ENCODE measurements around the gene ZNF316. TPM values are rescaled to one million over a fixed set of nuclear protein-coding genes. Genes with fewer than 3 reads are reported as not detected.

The ZNF316 gene
- total and polyA plus RNA-seq, 2 experiments from 2014 or later = 1.1 to 14.3 TPM

DNA sequence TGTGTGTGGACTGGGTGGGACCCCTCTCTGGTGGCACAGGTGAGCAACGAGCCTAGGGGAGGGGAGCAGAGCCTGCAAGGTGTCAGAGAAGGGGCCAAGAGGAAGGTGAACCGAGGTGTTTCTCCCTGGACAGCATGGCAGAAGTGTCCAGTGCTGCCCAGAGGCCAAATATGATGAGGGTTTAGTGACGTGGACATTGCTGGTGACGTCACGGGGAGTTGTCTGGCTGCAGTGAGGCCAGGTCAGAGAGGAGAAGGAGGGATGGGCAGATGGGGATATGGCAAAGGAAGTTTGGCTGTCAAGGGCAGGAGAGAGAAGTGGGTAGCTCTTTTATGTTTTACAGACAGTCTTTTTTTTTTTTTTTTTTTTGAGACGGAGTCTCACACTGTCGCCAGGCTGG, 24.3 kb upstream of the ZNF316 start:
- H3F3A ChIP-seq (ENCODE audit: insufficient read depth) = no peaks in the 10 kb centered on the region
- no peaks in the 10 kb centered on the region for H4K20me1 ChIP-seq (ENCODE audit: insufficient read depth)
- H3K4me1 ChIP-seq (ENCODE audit: insufficient read depth) = no peaks in the 10 kb centered on the region
- no peak overlapping the region for H3K4me3 ChIP-seq
- no peak overlapping the region for H3K27ac ChIP-seq
- no peaks in the 10 kb centered on the region for H3K36me3 ChIP-seq (ENCODE audit: low read depth)
- no peak overlapping the region for H3K9ac ChIP-seq
- in situ Hi-C loops (cut with MboI) = no loop called here
- 53 to 72% methylated on average over 5 to 7 of the region's 7 CpGs for WGBS, 2 experiments (ENCODE audit: low coverage in 1 of 2, low lambda C conversion rate in 2 of 2, missing lambda C conversion rate in 2 of 2)
- H2AFZ ChIP-seq = no peak overlapping the region
- no peak for DNase-seq
- H3K9me3 ChIP-seq (ENCODE audit: low read depth) = no peaks in the 10 kb centered on the region
- H3K9me2 ChIP-seq (ENCODE audit: insufficient read depth) = no peaks in the 10 kb centered on the region
- H3K27me3 ChIP-seq (replicated peaks; ENCODE audit: insufficient read depth) = peaks cover 35% of the 10 kb centered on the region
- H3K79me2 ChIP-seq (ENCODE audit: insufficient read depth) = no peaks in the 10 kb centered on the region
- no peak overlapping the region for H3K4me2 ChIP-seq (ENCODE audit: unreplicated experiment)
- TF ChIP-seq EZH2phosphoT487 (IDR thresholded peaks at IDR 0.05; ENCODE audit: insufficient read depth, low read depth) (no peak), EZH2 (IDR thresholded peaks at IDR 0.05; ENCODE audit: insufficient read depth, poor library complexity, severe bottlenecking) (no peak)

DNA sequence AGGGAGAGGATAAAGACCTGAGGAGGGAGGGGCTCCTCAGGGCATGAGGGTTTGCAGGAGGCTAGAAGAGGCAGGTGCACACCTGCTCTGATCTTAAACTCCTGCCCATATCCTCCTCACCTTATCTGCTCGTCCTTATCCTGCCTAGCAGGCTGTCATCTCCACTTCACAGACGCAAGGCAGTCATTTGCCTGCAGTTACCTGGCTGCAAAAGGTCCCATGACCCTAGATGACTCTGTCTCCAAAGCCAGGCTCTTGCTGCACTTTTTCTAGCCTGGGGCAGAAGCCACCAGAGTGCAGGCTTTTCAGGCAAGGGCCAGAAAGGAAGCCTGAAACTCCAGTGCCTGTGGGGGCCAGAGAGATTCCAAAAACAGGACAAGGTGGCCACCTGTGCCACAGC, 23.4 kb upstream of the ZNF316 start:
- Histone ChIP-seq H3F3A (ENCODE audit: insufficient read depth) (no peaks in the 10 kb centered on the region), H3K27ac (no peak overlapping the region), H3K9me2 (ENCODE audit: insufficient read depth) (no peaks in the 10 kb centered on the region), H2AFZ (no peak overlapping the region), H4K20me1 (ENCODE audit: insufficient read depth) (no peaks in the 10 kb centered on the region), H3K4me3 (no peak overlapping the region), H3K4me2 (ENCODE audit: unreplicated experiment) (no peak overlapping the region), H3K4me1 (ENCODE audit: insufficient read depth) (no peaks in the 10 kb centered on the region), H3K9ac (no peak overlapping the region), H3K9me3 (ENCODE audit: low read depth) (no peaks in the 10 kb centered on the region), H3K36me3 (ENCODE audit: low read depth) (no peaks in the 10 kb centered on the region), H3K79me2 (ENCODE audit: insufficient read depth) (no peaks in the 10 kb centered on the region), H3K27me3 (replicated peaks; ENCODE audit: insufficient read depth) (peaks cover 35% of the 10 kb centered on the region)
- in situ Hi-C loops (cut with MboI) = no loop called here
- 52 to 71% methylated on average over 2 of the region's 2 CpGs for WGBS, 2 experiments (ENCODE audit: low coverage in 1 of 2, low lambda C conversion rate in 2 of 2, missing lambda C conversion rate in 2 of 2)
- DNase-seq = no peak
- TF ChIP-seq EZH2phosphoT487 (IDR thresholded peaks at IDR 0.05; ENCODE audit: insufficient read depth, low read depth) (no peak), EZH2 (IDR thresholded peaks at IDR 0.05; ENCODE audit: insufficient read depth, poor library complexity, severe bottlenecking) (no peak)

- Histone ChIP-seq H3K79me2 (ENCODE audit: insufficient read depth) (no peaks in the 10 kb centered on the region), H3K4me1 (ENCODE audit: insufficient read depth) (no peaks in the 10 kb centered on the region), H3K9ac (no peak within 1 kb of the TSS), H3K4me2 (ENCODE audit: unreplicated experiment) (no peak within 1 kb of the TSS), H3K27ac (no peak within 1 kb of the TSS), H3K36me3 (ENCODE audit: low read depth) (no peaks in the 10 kb centered on the region), H3F3A (ENCODE audit: insufficient read depth) (no peaks in the 10 kb centered on the region), H3K9me3 (ENCODE audit: low read depth) (no peaks in the 10 kb centered on the region), H2AFZ (no peak within 1 kb of the TSS; the same call in 1 of the 2 replicates), H3K4me3 (peak within 1 kb of the TSS; percentile 37; the same call in 1 of the 2 replicates), H3K27me3 (replicated peaks; ENCODE audit: insufficient read depth) (peaks cover 42% of the 10 kb centered on the region), H3K9me2 (ENCODE audit: insufficient read depth) (no peaks in the 10 kb centered on the region), H4K20me1 (ENCODE audit: insufficient read depth) (no peaks in the 10 kb centered on the region)
- DNase-seq = no peak
- in situ Hi-C loops (cut with MboI) = no loop called here
- 11% methylated on average over 25 to 38 of the region's 91 CpGs for WGBS, 2 experiments (ENCODE audit: low coverage in 1 of 2, low lambda C conversion rate in 2 of 2, missing lambda C conversion rate in 2 of 2)
- TF ChIP-seq EZH2phosphoT487 (IDR thresholded peaks at IDR 0.05; ENCODE audit: insufficient read depth, low read depth) (no peak), EZH2 (IDR thresholded peaks at IDR 0.05; ENCODE audit: insufficient read depth, poor library complexity, severe bottlenecking) (peak; percentile 64)
Observed at GRCh38 chr7:6614953-6615722, 22.0 kb upstream of the ZNF316 start, which contains the start of gene ZNF853. TSS of gene ZNF853 (plus strand) at chr7:6615610. CDS start at chr7:6616175, 565 bp downstream.

DNA sequence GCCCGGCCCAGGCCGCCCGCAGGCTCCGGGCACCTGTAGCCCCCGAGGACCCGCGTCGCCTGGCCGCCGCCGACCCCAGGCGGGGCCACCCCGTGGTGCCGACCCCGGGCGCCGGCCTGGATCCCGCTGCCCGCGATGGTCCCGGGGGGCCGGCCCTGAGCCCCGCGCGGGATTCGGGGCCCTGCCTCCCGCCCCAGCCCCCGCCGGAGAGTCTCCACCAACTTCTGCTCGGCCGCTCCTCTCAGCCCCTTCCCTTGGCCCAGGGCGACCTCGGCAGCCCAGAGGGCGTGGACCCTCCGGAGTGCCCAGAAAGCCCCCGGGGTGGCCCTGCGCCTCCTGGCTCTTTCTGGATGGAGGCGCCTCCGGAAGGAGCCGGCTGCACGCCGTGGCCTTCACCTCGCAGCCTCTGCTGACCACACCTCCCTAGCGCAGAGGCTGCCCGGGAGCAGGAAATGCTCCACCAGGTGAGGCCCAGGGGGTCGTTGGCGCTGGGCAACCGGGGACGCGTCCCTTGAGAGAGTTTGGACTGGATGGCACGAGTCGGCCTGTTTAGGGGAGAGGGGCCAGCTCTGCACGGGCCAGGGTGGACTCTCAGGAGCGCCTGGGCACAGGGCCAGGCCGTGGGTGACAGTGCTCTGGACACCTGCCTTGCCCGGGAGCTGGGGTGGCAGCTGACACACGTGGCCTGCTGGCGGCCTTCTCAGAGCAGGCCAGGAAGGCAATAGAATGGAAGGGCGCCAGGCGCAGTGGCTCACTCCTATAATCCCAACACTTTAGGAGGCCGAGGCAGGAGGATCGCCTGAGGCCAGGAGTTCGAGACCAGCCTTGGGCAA, 21.2 kb upstream of the ZNF316 start:
- no peak overlapping the region for H3K4me3 ChIP-seq
- H4K20me1 ChIP-seq (ENCODE audit: insufficient read depth) = no peaks in the 10 kb centered on the region
- H3K36me3 ChIP-seq (ENCODE audit: low read depth) = no peaks in the 10 kb centered on the region
- no peaks in the 10 kb centered on the region for H3F3A ChIP-seq (ENCODE audit: insufficient read depth)
- no peak overlapping the region; the same call in 1 of the 2 replicates for H2AFZ ChIP-seq
- H3K4me2 ChIP-seq (ENCODE audit: unreplicated experiment) = no peak overlapping the region
- H3K9me3 ChIP-seq (ENCODE audit: low read depth) = no peaks in the 10 kb centered on the region
- H3K79me2 ChIP-seq (ENCODE audit: insufficient read depth) = no peaks in the 10 kb centered on the region
- H3K27me3 ChIP-seq (replicated peaks; ENCODE audit: insufficient read depth) = peaks cover 42% of the 10 kb centered on the region
- H3K9ac ChIP-seq = no peak overlapping the region
- in situ Hi-C loops (cut with MboI) = no loop called here
- DNase-seq = no peak
- no peaks in the 10 kb centered on the region for H3K9me2 ChIP-seq (ENCODE audit: insufficient read depth)
- no peak for TF ChIP-seq EZH2 (IDR thresholded peaks at IDR 0.05; ENCODE audit: insufficient read depth, poor library complexity, severe bottlenecking)
- TF ChIP-seq EZH2phosphoT487 (IDR thresholded peaks at IDR 0.05; ENCODE audit: insufficient read depth, low read depth) = 0 out of 2 replicates have a peak, but pooled peaks have one; percentile 72
- no peak overlapping the region for H3K27ac ChIP-seq
- WGBS, 2 experiments (ENCODE audit: low coverage in 1 of 2, low lambda C conversion rate in 2 of 2, missing lambda C conversion rate in 2 of 2) = 11 to 18% methylated on average over 34 to 53 of the region's 63 CpGs
- no peaks in the 10 kb centered on the region for H3K4me1 ChIP-seq (ENCODE audit: insufficient read depth)
